Activated CD8-positive, alpha-beta memory T cell treated with anti-CD3 and anti-CD28 coated beads, Interleukin-2, amount 50 U/mL, for 24 hours (primary cell): ENCODE data around the gene TNFRSF18.
"Not testable (repeated sequence)": the region's sequence is repeated elsewhere in the genome, so short reads cannot be mapped to it uniquely, and the experiment has no call there.

Experiments used
- DNase-seq: peaks from one replicate; pipeline ENCODE4 v3.0.0-alpha.2; 2020; ENCODE audit errors: extremely low read depth

TNFRSF18 gene, protein sequence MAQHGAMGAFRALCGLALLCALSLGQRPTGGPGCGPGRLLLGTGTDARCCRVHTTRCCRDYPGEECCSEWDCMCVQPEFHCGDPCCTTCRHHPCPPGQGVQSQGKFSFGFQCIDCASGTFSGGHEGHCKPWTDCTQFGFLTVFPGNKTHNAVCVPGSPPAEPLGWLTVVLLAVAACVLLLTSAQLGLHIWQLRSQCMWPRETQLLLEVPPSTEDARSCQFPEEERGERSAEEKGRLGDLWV

DNA sequence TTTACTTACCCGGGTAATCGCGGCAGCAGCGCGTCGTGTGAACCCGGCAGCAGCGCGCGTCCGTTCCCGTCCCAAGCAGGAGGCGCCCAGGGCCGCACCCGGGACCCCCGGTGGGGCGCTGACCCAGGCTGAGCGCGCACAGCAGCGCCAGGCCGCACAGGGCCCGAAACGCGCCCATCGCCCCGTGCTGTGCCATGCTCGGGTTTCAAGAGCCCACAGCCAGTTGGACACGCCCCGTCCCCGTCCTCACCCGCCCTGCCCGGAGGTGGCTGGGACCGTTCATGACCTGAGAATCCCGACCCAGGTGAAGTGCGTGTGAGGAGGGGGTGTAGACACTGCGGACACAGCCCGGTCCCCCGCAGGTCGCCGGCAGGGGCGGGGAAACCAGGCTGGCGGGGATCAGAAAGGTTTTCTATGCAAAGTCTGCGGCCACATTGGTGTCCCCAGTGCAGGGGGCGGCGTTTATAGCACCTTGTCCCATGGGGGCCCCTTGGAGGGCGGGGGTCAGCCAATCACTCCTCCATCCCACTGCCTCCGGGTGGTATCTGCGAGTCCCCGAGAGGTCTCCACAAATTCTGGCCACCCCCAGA, at the start of gene TNFRSF18:
Gene TNFRSF18, minus strand, starts transcription at position 217 of the 590 bp plus-strand sequence. Its CDS starts 21 bp downstream, at position 196.
- no peak for DNase-seq

DNA sequence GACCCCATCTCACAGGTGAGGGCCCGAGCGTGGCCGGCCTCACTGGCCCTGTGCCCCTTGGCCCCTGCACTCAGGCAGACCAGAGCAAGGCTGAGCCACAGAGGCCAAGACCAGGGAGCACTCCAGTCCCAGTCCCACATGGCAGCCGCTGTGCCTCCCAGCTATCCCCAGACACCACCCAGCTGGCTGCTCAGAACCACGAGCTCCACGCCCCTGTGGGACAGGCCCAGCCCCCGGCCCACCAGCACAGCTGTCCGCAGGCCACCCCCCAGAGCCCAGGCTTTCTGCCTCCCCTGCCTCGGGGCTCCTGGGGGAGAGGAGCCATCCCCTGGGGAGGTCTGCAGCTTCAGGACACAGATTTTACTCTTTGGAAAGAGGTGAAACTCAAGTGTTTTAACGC, 49.2 kb upstream of the TNFRSF18 start:
- DNase-seq: no peak

DNA sequence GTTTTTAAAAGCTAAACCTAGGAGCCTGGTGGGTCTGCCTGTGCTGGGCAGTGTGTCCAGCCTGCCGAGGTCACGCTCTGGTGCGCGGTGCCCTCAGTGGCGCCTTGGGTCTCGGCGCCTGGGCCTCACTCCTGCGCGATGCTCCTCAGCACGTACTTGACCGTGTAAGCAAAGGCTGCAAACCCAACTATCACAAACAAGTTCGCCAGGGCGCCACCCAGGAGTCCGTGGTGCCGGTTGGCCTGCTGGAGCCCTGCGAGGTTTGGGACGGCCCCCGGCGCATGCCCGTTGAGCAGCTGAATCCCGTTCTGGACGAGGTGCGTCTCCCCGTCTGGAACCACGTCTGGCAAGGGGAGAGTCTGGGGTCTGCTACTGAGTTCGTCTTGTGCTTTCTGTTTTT, 48.7 kb upstream of the TNFRSF18 start:
- DNase-seq: no peak

DNA sequence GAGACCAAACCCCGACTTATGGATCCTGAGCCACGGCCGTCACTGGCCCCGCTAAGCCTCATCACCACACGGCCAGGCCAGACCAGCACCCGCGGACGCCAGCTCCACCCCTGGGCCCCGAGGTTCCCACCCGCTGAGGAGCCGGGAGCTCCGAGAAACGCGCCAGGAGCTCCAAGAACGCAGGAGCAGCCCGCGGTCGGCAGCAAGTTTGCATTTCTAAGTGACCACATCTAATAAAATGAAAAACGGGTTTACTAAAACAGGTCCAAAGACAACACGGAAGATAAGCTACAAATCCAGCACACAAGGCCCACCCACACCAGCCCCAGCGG, 48.2 kb upstream of the TNFRSF18 start:
- no peak for DNase-seq

DNA sequence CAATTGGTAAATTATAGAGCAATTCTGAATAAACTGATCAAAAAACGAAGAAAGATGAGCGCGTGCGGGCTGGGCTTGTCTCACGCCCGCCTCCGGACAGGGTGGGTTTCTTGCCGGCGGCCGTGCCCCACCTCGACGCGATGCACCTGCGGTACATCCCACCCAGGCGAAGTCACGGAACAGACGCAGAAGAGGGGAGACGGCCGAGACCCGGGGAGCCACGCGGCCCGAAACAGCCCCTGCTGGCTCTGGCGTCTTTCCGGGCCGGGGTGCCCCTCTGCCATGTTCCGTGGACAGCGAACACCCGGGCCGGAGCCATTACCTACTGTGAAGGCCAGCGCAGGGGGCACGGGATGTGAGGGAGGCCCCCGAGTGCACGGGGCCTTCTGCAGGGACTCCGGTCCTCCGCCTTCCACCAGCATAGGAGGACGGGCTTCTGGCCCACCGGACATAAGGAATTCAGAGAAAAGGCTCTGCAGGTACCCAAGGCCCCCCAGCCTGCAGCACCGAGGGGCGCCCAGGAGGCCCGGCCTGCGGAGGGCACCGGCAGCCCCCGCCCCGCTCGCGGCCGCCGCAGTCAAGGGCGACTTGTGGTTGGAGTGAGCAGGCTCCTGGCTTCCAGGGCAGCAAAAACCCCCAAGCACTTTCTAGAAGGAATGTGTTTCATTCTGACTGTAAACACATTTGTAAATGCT, 47.7 kb upstream of the TNFRSF18 start:
- DNase-seq: no peak

DNA sequence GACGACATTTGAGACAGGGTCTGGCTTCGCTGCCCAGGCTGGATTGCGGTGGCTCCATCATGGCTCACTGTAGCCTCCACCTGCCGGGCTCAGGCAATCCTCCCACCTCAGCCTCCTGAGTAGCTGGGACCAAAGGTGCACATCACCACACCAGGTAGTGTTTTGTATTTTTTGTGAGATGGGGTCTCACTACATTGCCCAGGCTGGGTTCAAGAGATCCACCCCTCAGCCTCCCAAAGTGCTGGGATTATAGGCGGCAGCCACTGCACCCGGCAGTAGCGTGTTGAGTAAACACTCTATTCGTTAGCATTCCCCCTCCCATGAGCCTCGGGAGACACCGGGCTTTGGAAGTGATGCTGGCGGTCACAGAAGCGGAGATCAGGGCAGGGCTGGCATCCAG, 46.9 kb upstream of the TNFRSF18 start:
- no peak for DNase-seq

DNA sequence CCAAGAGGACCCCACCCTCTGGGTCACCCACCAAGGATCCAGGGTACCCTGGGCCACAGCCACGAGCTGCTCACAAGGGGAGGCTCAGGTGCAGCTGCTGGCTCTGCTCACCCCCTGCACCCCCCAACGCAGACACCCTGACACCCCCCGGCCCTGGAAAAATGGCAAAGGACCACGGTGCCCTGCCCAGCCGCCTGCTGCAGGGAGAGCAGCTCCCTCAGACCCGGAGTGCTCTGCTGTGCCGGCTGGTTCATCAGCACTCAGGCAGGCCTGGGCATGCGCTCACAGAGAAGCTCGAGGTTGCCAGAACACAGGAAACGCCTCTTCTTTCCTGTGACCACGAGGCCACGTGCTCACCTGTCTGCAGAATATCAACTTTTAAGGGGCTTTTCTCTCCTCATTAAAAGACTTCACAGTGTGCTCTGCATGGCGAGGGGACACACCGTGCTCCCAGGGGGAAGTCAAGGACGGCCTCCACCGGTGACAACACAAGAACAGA, 44.4 kb upstream of the TNFRSF18 start:
- DNase-seq: peak; percentile 24

DNA sequence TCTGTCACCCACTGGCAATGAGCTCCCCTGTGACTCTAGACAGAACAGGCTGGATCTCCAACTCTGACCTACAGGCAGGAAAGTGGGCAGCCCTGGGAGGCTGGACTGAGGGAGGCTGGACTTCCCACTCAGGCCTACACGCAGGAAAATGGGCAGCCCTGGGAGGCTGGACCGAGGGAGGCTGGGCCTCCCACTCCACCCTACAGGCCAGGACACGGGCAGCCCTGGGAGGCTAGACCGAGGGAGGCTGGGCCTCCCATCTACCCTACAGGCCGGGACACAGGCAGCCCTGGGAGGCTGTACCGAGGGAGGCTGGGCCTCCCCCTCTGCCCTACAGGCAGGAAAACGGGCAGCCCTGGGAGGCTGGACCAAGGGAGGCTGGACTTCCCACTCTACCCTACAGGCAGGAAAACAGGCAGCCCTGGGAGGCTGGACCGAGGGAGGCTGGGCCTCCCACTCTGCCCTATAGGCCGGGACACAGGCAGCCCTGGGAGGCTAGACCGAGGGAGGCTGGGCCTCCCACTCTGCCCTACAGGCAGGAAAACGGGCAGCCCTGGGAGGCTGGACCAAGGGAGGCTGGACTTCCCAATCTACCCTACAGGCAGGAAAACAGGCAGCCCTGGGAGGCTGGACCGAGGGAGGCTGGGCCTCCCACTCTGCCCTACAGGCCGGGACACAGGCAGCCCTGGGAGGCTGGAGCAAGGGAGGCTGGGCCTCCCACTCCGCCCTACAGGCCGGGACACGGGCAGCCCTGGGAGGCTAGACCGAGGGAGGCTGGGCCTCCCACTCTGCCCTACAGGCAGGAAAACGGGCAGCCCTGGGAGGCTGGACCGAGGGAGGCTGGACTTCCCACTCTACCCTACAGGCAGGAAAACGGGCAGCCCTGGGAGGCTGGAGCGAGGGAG, 41.9 kb upstream of the TNFRSF18 start:
- DNase-seq: not testable (repeated sequence)

DNA sequence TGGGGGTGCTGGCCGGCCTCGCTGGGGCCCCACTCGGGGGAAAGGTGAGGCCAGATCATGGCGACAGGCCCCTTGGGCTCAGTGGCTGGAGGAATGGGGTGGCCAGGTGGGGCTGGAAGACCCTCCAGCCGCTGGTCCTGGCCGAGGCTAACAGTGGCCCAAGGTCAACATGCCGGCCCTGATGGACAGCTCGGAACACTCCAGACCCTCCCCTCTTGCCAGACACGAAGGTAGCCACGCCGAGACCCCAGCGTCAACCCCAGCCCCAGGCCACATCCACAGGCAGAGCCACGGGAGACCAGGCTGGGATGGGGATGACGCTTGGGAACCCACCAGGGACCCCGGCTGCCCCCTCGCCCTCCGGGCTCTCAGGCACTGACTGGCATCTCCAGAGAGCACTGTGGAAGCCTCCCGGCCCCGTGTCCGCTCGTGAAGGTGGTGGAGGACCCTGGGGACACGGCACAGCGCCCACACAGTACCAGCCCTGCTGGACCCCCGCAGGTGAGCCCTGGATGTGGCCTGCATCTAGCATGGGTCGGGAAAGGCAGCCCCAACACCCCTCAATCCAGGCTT, 41.0 kb upstream of the TNFRSF18 start:
- no peak for DNase-seq

DNA sequence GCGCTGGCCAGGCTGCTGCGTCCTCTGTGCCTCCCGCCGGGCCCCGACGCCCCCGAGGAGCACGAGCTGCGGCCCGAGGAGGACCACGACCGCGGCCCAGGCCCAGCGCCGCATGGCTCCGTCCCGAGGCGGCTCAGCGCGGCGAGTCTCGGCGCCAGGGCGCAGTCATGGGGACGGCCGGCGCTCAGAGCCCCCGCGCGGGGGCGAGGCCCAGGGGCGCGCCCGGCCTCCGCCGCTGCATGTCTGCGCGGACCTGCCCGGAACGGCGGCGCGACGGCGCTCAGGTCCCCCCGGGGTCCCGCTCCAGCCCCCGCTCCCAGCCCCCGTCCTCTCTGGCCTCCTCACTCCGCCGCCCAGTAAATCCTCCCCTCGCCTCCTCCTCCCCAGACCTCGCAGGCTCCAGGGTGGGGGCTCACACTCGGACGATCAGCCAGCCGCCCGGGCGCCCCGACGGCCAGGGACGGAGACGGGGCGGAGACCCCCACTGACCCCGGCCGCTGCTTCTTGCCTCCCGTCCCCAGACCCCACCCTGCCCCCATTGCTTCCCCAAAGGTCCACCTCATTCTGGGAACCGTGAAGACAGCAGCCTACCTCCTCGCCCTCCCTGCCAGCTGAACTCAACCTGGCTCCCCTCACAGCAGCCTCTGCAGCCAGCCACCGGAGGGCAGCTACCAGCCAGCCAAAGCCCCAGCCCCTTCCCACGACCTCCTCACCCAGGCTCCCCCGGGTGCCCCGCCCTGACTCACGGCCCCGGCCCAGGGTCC, 40.4 kb upstream of the TNFRSF18 start, which contains the start of gene C1QTNF12:
Gene C1QTNF12, minus strand, starts transcription at position 146 of the 764 bp plus-strand sequence. Its CDS starts 32 bp downstream, at position 114.
- no peak for DNase-seq

DNA sequence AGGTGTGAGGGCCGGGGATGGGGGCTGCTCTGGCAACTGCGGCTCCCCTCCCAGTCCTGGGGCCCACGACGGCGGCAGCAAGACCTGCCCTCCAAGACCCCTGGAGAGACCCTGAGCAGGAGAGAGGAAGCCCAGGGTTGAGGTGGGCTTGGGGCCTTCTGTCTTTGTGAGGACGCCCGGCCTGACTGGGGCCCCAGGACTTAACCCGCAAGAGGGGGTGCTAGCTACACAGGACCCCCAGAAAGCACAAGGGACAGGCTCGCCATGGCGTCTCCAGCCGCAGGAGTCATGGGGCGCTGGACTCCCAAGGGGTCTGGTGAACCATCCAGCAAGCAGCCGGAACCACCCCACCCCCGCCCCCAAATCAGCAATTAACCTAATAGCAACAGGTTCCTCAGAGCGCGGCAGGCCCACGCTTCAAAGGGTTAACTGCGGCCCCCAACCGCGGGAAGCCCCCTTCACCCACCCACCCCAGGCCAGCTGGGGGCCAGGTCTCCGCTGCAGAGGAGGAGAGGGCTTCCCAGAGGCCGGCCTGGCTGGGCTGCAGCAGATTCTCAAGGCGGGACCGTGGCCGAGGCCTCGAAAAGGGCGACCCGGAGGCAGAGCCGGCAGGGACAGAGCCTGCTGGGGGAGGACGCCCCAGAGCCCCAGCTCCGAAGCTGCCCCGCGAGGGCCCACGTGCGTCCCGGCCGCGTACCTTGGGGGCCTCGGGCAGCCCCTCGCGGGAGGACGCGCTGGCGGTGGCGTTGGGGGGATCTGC, 39.6 kb upstream of the TNFRSF18 start:
- no peak for DNase-seq

DNA sequence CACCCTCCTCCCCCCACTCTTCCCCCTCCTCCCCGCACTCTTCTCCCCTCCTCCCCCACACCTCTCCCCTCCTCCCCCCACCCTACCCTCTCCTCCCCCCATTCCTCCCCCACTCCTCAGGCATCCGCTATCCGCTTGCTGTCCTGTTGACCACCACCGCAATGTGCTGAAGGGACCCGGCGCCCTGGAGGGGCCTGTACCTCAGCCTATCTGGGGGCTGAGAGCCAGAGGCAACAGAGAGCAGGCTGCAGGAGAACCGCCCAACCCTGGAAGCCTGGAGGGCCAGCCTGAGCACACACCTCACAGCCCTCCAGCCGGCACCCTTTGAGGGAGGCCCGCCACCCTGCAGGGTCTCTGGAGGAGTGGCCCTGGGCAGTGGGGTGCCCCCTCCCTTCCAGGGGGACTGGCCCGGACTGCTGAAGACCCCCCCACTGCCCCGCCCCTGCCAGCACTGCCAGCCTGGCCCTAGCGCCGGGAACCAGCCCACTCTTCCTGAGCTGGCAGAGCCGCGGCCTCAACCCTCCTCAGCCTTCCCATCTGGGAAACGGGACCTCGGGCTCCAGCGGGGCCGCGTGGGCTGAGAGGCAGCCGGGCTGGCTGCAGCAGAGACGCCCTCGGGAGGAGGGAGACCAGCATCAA, 38.9 kb upstream of the TNFRSF18 start:
- DNase-seq: no peak

DNA sequence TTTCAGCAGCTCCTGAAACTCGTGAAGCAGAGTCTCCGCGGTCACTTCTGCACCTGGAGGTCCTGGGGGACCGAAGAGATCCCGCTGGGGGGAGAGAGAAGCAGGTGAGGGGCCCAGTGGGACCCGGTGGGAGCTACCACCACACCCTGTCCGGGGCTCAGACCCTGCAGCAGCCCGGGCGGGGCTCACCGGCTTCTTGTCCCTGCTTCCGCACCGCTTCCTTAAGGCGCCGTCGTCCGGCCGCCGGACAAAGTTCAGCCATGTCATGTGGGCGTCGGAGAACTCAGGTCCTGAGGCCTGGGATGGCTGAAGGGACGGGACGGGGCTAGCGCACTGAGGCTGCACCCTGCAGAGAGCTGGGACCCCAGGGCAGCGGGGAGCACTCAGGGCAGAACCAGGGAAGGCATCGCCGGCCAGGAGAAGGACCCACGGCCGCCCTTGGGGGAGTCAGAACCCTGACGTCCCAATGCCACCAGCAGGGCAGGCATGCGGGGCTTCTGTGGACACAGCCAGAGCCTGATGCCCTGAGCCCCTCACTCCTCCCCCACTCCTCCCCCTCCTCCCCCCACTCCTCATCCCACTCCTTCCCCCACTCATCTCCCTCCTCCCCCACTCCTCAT, 37.9 kb upstream of the TNFRSF18 start:
- no peak for DNase-seq

DNA sequence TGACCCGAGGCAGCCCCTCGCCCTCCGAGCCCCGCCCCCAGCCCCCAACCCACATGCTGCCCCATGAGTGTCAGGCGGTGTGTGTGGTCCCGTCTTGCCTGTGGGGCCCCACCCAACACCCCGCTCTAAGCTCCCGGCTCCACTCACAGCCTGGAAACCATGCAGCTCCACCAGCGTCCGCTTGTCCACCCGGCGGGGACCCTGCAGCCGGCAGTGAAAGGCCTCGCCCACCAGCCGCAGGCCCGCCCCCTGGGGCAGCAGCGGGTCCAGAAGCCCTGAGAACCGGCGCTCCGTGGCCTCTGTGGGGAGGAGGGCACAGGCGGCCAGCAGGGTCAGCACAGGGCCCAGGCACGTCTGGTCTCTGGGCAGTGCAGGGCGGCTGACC, 37.4 kb upstream of the TNFRSF18 start:
- no peak for DNase-seq

DNA sequence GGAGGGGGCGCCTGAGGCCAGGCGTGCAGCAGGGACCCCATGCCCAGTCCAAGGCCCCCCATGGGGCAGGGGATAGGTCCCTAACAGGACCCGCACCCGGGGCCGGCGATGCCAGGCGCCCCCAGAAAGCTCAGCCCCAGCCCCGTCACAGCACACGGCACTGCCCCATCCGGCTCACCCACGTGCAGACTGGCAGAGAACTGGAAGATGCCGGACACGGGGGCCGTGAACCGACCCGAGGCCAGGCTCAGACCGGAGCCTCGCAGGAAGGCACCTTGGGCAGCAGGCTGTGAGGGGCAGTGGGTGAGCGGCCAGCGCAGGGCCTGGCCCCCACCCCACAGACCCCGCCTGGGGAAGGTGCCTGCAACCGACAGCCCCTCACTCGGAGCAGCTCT, 36.9 kb upstream of the TNFRSF18 start:
- no peak for DNase-seq

DNA sequence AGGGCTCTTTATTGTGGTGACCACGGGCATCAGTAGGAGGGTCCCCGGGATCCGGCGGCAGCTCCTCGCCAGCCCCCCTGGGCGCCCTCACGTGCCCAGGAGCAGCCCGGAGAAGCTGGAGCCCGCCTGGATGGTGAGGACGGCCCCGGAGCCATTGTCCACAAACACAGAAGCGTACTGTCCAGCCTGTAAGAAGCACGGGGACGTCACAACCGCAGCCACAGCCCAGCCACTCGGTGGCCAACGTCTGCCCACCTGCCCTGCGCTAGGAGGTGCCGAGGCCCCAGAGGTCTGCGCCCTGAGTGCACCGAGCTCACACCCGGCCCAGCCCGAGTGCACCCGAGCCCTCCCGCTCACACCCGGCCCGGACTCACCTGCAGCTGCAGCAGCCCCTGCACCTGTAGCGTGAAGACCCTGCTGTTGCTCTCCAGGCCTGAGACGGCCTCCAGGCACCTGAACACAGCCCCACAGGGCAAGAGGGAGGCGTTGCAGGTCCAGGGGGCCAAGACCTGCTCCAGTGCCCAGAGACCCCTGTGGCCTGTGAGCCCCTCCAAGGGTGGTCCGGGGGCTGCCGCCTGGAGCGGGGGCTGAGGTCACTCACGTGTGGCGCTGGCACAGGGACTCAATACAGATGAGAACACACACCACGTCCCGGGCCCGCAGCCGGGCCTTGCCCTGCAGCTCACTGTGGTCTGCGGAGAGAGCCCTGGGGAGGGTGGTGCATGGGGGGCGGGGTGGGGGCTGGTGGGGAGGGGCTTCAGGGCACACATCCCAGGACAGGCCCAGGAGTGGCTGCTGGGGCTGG, 36.3 kb upstream of the TNFRSF18 start:
- no peak for DNase-seq

DNA sequence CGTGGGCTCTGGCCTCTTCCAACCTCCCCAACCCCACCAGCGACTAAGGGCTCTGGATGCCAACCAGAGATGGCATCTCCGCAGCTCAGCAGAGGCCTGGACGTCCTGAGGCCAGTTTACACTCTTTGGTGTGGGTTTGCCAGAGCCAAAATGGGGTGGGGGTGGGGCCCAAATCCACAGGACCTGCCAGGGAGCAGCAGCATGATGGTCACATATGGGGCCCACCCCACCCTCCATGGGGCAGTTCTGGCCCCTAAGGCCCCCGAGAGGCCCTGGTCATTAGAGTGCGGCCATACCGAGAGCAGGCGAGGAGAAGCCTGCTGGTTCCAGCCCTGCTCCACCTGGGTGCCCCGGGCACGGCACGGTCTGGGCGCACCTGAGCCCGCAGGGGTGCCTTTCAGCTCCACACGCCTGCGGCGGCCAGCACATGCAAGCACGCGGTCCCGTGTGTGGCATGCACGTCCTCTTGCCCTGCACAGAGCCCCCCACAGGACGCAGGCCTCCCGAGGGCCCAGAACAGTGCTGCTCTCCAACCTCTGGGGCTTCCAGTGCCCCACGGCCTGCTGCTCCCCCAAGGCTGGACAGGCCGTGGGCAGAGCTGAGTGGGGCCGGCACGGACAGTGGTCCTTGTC, 35.3 kb upstream of the TNFRSF18 start:
- no peak for DNase-seq
